Skeletal muscle satellite cell (primary cell): ENCODE measurements around the gene SIRT6.
"Not testable (repeated sequence)": the region's sequence is repeated elsewhere in the genome, so short reads cannot be mapped to it uniquely, and the experiment has no call there.

Experiments
- H3K27me3 ChIP-seq: 2 replicates; pipeline ENCODE4 v1.7.0; 2013; ENCODE audit warnings: low read length; ENCODE audit not compliant: control insufficient read depth, insufficient read depth
- H3K36me3 ChIP-seq: 2 replicates; pipeline ENCODE4 v1.7.0; 2013; ENCODE audit warnings: mild to moderate bottlenecking, control low read depth, low read length; ENCODE audit not compliant: insufficient read depth
- H3K4me1 ChIP-seq: 2 replicates; pipeline ENCODE4 v1.7.0; 2013; ENCODE audit warnings: low read length; ENCODE audit not compliant: control insufficient read depth, insufficient read depth
- H3K4me2 ChIP-seq: 2 replicates; pipeline ENCODE4 v1.7.0; 2013; ENCODE audit warnings: mild to moderate bottlenecking, low read length
- H3K4me3 ChIP-seq: 2 replicates; pipeline ENCODE4 v1.7.0; 2013; ENCODE audit warnings: low read length
- H3K9ac ChIP-seq: 2 replicates; pipeline ENCODE4 v1.7.0; 2013; ENCODE audit warnings: mild to moderate bottlenecking, low read depth, low read length, moderate library complexity
- H3K9me3 ChIP-seq: replicated peaks from 2 replicates; pipeline ENCODE4 v1.7.0; 2013; ENCODE audit warnings: mild to moderate bottlenecking, control low read depth, low read length

Gene SIRT6

DNA sequence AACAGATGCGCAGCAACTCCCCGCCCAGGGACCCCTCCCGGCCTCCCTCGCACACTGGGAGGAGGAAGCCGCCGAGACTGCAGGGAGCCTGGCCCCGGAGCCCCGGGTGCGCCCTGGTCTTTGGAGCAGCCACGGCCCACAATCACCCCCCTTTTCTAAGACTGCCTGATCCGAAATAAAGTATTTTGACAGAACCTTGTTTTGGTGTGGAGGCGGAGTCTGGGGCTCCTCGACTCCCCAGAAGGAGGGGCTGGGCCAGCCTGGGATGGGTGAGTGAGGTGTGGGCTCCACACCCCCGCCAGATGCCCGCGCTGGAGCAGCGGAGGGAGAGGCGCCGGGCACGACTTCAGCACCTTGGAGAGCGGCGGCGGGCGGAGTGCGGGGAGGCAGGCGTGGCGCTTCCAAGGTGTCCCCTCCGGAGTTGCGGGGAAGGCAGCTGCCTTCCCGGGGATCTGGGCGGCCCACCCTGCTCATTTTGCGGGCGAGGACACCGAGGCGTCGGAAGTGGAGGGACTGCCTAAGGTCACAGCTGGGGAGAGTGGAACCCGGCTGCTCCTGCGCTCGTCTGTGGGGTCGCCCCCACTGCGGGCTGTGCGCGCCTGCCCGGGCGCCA, 9.4 kb downstream of the SIRT6 start:
- no peaks in the 10 kb centered on the region for H3K9me3 ChIP-seq
- no peak overlapping the region for H3K4me3 ChIP-seq
- peaks cover 6% of the 10 kb centered on the region for H3K36me3 ChIP-seq
- H3K4me2 ChIP-seq: peak overlapping the region; percentile 1
- peaks cover 17% of the 10 kb centered on the region for H3K27me3 ChIP-seq
- no peak overlapping the region for H3K9ac ChIP-seq
- no peaks in the 10 kb centered on the region for H3K4me1 ChIP-seq

DNA sequence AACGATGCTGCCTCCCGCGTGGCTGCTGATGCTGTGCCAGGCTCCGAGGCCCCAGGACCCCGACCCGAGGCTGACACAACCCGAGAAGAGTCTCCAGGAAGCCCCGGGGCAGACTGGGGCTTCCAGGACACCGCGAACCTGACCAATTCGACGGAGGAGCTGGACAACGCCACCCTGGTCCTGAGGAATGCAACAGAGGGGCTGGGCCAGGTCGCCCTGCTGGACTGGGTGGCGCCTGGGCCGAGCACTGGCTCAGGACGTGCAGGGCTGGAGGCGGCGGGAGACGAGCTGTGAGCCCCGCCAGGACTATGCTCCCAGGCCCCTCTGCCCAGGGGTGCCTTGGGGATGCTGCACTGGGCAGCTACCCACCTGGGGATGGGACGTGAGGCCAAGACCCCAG, 10.7 kb downstream of the SIRT6 start:
- no peak overlapping the region for H3K4me2 ChIP-seq
- no peaks in the 10 kb centered on the region for H3K9me3 ChIP-seq
- H3K27me3 ChIP-seq: peaks cover 17% of the 10 kb centered on the region
- H3K4me1 ChIP-seq: no peaks in the 10 kb centered on the region
- H3K36me3 ChIP-seq: peaks cover 2% of the 10 kb centered on the region
- H3K4me3 ChIP-seq: no peak overlapping the region
- no peak overlapping the region for H3K9ac ChIP-seq

DNA sequence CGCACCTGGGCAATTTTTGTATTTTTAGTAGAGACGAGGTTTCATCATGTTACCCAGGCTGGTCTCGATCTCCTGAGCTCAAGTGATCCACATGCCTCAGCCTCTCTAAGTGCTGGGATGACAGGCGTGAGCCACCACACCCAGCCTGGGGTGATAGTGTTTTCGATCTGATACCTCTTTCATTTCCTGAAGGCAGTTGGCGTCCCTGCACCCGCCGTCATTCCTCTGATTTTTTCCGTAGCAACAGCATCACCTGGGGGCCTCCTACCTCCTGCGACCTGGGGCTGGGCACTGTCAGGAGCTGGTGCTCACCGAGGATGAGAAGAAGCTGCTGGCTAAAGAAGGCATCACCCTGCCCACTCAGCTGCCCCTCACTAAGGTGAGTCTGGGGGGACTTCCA, 18.1 kb downstream of the SIRT6 start:
- no peaks in the 10 kb centered on the region for H3K36me3 ChIP-seq
- peaks cover 17% of the 10 kb centered on the region for H3K27me3 ChIP-seq
- H3K9me3 ChIP-seq: no peaks in the 10 kb centered on the region
- H3K4me3 ChIP-seq: no peak overlapping the region
- H3K9ac ChIP-seq: no peak overlapping the region
- H3K4me2 ChIP-seq: no peak overlapping the region
- H3K4me1 ChIP-seq: no peaks in the 10 kb centered on the region

DNA sequence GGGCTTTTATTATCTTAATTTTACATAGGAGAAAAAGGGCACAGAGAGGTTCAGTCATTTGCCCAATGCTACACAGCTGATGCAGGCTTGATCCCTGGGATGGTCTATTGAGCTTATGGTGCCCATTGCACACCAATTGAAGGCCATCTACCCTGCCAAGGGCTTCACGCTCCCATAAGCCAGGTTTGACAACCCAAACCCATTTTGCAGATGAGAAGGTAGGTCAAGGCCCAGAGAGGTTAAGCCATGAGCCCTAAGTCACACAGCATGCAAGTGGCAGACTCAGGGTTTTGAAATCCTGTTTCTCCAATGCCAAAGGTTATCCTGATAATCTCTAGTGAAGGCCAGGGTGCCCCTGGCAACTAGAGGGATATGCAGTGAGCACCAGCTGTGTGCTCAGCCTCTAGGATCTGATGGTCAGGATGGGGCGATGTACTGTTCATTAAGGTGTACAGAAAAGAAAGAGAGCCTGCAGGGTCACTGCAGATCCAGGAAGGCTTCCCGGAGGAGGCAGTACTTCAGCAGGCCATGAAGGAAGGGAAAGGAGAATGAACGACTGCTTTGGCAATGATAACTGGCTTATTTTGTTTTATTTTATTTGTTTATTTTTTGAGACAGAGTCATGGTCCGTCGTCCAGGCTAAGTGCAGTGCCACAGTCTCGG, 20.8 kb downstream of the SIRT6 start:
- H3K27me3 ChIP-seq: peaks cover 22% of the 10 kb centered on the region
- no peak overlapping the region for H3K4me3 ChIP-seq
- H3K4me1 ChIP-seq: no peaks in the 10 kb centered on the region
- H3K9ac ChIP-seq: no peak overlapping the region
- no peak overlapping the region for H3K4me2 ChIP-seq
- H3K36me3 ChIP-seq: no peaks in the 10 kb centered on the region
- H3K9me3 ChIP-seq: no peaks in the 10 kb centered on the region

DNA sequence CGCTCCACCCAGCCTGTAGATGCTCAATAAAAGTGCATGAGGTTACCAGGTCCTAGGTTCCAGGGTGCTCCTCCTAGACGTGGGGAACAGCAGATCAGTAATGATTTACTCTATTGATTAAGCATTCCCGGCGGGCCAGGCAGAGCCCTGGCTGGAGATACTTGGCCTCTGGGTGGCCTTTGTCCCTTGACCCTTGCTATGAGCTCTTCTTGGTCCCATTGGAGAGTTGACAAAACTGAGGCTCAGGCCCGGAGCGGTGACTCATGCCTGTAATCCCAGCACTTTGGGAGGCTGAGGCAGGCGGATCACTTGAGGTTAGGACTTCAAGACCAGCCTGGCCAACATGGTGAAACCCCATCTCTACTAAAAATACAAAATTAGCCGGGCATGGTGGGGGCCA, 24.4 kb downstream of the SIRT6 start:
- H3K36me3 ChIP-seq, H3K9ac ChIP-seq, H3K4me1 ChIP-seq, H3K9me3 ChIP-seq, H3K4me3 ChIP-seq, H3K4me2 ChIP-seq: not testable (repeated sequence)
- H3K27me3 ChIP-seq: peaks cover 29% of the 10 kb centered on the region

DNA sequence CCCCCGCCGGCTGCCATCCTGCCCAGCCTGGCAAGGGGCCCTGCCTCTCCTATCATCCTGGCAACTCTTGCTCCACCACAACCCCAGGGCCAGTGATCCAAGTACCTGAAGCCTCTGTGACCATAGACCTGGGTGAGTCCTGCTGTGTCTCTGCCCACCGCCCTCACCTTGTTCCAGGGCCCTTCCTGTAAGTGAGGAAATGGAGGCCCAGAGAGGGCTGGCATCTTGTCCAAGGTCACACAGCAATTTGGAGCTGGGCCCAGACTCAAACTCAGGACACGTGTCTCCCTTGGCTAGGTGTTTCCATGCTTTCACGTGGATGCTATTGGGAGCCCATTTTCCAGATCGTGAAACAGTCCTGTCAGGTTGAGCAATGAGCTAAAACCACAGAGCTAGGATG, 25.2 kb downstream of the SIRT6 start:
- Histone ChIP-seq H3K27me3 (peaks cover 35% of the 10 kb centered on the region), H3K4me1 (no peaks in the 10 kb centered on the region), H3K9me3 (no peaks in the 10 kb centered on the region), H3K4me3 (no peak overlapping the region), H3K9ac (no peak overlapping the region), H3K4me2 (no peak overlapping the region), H3K36me3 (no peaks in the 10 kb centered on the region)

DNA sequence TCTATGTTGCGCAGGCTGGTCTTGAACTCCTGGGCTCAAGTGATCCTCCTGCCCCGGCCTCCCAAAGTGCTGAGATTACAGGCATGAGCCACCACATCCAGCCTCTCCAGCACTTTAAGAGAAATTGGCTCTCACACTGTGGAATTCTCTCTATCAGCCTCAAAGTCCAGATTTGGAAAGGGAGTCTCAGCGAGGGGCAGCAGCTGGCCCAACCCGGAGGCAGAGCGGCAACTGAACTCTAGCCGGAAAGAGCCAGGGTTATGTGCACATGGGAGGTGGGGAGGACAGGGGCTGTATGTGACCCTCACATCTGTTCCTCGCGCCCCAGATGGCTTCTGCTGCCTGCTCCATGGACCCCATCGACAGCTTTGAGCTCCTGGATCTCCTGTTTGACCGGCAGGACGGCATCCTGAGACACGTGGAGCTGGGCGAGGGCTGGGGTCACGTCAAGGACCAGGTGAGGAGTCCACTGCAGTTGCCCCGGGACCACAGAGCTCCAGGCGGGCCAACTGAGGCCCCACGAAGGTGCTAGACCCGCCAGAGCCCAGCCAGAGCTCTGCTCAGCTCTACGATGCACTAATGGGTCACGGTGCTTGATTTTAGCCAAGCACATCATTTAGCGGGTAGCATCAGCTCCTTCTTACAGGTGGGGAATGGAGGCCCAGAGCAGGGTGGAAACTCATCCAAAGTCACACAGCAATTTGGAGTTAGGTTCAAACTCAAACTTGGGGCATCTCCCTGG, 27.6 kb downstream of the SIRT6 start:
- no peak overlapping the region for H3K4me3 ChIP-seq
- H3K36me3 ChIP-seq: no peaks in the 10 kb centered on the region
- no peaks in the 10 kb centered on the region for H3K9me3 ChIP-seq
- peaks cover 45% of the 10 kb centered on the region for H3K27me3 ChIP-seq
- no peaks in the 10 kb centered on the region for H3K4me1 ChIP-seq
- H3K9ac ChIP-seq: no peak overlapping the region
- H3K4me2 ChIP-seq: no peak overlapping the region

DNA sequence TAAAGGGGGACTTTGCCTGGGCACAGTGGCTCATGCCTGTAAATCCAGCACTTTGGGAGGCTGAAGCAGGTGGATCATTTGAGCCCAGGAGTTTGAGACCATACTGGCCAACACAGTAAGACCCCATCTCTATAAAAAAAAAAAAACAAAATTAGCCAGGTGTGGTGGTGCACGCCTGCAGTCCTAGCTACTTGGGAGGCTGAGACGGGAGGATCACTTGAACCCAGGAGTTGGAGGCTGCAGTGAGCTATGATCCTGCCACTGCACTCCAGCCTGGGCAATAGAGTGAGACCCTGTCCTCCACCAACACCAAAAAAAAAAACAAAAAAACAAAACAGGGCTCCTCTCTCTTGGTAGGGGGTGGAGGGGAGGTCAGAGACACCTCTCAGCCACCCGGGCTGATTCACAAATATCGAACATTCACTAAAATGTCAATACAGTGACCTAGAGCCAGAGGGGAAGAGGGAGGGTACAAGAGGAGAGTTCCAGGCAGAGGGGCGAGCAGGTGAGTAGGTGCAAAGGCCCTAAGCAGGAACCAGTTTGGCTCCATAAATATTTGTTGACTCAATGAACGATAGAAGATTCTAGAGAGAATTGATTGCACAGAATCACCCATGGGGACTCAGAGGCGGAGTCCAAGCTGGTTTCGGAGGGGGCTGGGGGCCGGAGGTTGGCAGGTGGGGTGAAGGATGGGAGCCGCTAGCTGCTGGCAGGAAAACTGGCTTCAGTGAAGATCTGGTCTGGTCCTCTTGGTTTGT, 29.9 kb downstream of the SIRT6 start:
- Histone ChIP-seq H3K9me3 (no peaks in the 10 kb centered on the region), H3K4me3 (no peak overlapping the region)

DNA sequence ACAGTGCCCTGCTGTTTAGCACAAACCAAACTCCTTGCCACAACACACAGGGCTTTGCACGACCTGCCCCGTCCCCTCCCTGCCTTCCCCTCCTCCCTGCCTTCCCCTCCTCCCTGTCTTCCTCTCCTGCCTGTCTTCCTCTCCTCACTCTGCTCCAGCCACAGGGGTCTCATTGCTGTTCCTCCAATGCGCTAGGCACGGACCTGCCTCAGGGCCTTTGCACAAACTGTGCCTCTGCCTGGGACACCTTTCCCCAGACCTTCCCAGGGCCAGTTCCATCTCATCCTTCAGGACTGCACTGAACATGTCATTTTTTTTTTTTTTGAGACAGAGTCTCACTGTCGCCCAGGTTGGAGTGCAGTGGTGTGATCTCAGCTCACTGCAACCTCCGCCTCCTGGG, 30.7 kb downstream of the SIRT6 start:
- Histone ChIP-seq H3K9me3 (no peaks in the 10 kb centered on the region), H3K4me3 (no peak overlapping the region), H3K9ac (no peak overlapping the region), H3K4me1 (no peaks in the 10 kb centered on the region), H3K27me3 (peaks cover 42% of the 10 kb centered on the region), H3K4me2 (no peak overlapping the region), H3K36me3 (no peaks in the 10 kb centered on the region)

More for the DNA sequence above, 29.9 kb downstream of the SIRT6 start:
- no peak overlapping the region for H3K9ac ChIP-seq
- H3K27me3 ChIP-seq: peaks cover 50% of the 10 kb centered on the region
- H3K4me2 ChIP-seq: no peak overlapping the region
- no peaks in the 10 kb centered on the region for H3K36me3 ChIP-seq
- H3K4me1 ChIP-seq: no peaks in the 10 kb centered on the region

DNA sequence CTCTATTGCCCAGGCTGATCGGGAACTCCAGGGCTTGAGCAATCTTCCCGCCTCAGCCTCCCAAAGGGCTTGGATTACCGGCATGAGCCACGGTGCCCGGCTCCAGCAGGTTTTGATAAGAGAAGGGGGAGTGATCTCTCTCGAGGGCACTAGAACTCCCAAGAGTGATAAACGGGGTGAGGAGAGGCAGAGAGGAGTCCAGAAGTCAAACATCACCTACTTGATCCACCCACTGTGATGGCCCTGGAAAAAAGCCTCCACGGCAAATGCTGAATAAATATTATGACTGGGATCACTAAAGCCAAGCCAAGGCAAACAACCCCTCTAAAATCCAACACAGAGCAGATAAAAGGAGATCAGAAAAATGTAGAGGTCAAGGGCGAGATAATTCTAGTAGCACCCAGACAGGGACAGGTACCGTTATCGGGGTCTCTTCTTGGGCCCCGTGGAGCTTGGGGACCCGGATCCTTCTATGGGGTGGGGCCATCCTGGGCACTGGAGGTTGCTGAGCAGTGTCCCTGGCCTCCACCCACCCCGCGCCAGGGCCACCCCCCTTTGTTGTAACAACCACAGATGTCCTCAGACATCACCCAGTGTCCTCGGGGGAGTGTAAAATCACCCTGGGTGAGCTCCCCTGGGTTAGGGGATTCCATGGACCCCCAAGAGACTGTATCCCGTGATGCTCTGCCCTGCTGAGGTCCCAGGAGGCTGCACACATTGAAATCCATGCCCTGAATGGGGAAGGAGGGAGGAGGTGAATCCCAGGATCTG, 32.7 kb downstream of the SIRT6 start:
- H3K27me3 ChIP-seq: peaks cover 36% of the 10 kb centered on the region
- H3K9ac ChIP-seq: no peak overlapping the region
- no peak overlapping the region for H3K4me2 ChIP-seq
- peaks cover 8% of the 10 kb centered on the region for H3K4me1 ChIP-seq
- H3K4me3 ChIP-seq: no peak overlapping the region
- no peaks in the 10 kb centered on the region for H3K9me3 ChIP-seq
- no peaks in the 10 kb centered on the region for H3K36me3 ChIP-seq
